ENCODE measurements around the gene IPO11. TPM values are rescaled to one million over a fixed set of nuclear protein-coding genes. Genes with fewer than 3 reads are reported as not detected.

IPO11 gene
- total and polyA plus RNA-seq, 10 donors = 7.8 to 42.2 (median 34.0) TPM

DNA sequence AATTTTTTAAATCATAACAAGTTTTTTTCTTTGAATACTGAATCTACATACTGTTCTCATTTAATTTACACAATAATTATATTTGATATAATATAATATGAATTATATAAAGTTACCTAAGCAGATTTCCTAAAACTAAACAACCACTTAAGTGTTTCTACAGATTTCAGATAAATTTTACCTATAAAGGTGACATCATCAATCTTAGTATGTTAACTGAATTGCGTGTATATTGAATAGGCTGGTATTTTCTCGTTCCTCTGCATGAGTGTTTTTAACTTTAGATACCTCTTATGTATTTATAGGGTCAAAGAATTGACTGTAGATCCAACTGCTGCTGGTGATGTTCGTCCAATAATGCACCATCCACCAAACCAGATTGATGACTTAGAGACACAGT lies 39.2 kb upstream of the IPO11 start:
- DNase-seq = no peak
- Histone ChIP-seq H3K27ac (no peak overlapping the region), H3K4me3 (no peak overlapping the region), H3K27me3 (replicated peaks in 1 of 7) (no peaks in the 10 kb centered on the region), H3K36me3 (peaks cover 0 to 97% (median 48%) of the 10 kb centered on the region in 6 donors), H3K9me3 (no peaks in the 10 kb centered on the region), H3K4me1 (no peaks in the 10 kb centered on the region)
- TF ChIP-seq POLR2AphosphoS5 (IDR thresholded peaks at IDR 0.05) (no peak), POLR2A (IDR thresholded peaks at IDR 0.05) (no peak)
- TF ChIP-seq, protein P1, sequence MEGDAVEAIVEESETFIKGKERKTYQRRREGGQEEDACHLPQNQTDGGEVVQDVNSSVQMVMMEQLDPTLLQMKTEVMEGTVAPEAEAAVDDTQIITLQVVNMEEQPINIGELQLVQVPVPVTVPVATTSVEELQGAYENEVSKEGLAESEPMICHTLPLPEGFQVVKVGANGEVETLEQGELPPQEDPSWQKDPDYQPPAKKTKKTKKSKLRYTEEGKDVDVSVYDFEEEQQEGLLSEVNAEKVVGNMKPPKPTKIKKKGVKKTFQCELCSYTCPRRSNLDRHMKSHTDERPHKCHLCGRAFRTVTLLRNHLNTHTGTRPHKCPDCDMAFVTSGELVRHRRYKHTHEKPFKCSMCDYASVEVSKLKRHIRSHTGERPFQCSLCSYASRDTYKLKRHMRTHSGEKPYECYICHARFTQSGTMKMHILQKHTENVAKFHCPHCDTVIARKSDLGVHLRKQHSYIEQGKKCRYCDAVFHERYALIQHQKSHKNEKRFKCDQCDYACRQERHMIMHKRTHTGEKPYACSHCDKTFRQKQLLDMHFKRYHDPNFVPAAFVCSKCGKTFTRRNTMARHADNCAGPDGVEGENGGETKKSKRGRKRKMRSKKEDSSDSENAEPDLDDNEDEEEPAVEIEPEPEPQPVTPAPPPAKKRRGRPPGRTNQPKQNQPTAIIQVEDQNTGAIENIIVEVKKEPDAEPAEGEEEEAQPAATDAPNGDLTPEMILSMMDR (IDR thresholded peaks at IDR 0.05 in 8 of 11, conservative IDR thresholded peaks at IDR 0.05 in 3 of 11) = no peak
- intact Hi-C loops (cut with DNase I; ENCODE audit: low total_unique reads) = no loop called here
- WGBS, 5 donors = 97 to 99% (median 98%) methylated on average over 3 of the region's 3 CpGs

DNA sequence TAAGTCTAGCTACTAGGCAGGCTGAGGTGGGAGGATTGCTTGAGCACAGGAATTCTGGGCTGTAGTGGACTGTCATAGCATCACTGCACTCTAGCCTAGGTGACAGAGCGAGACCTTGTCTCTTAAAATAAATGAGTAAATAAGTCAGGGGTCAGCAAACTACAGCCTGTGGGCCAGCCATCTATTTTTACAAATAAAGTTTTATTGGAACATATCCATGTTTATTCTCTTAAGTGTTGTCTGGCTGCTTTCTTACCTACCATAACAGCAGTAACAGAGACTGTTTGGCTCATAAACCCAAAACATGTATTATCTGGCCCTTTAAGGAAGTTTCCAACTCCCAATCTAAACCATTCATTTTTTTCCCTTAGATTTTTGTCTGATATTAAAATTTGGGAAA lies 38.5 kb upstream of the IPO11 start:
- H3K4me3 ChIP-seq = no peak overlapping the region
- intact Hi-C loops (cut with DNase I; ENCODE audit: low total_unique reads) = no loop called here
- TF ChIP-seq POLR2A (IDR thresholded peaks at IDR 0.05) = no peak
- TF ChIP-seq, protein P1 (IDR thresholded peaks at IDR 0.05 in 8 of 11, conservative IDR thresholded peaks at IDR 0.05 in 3 of 11) = no peak
- TF ChIP-seq POLR2AphosphoS5 (IDR thresholded peaks at IDR 0.05) = no peak
- no peaks in the 10 kb centered on the region for H3K9me3 ChIP-seq
- DNase-seq = no peak
- H3K27me3 ChIP-seq (replicated peaks in 1 of 7) = no peaks in the 10 kb centered on the region
- H3K4me1 ChIP-seq = no peaks in the 10 kb centered on the region
- no peak overlapping the region for H3K27ac ChIP-seq
- 87 to 100% (median 96%) methylated on average over 1 of the region's 1 CpG for WGBS, 5 donors
- H3K36me3 ChIP-seq = peaks cover 0 to 97% (median 55%) of the 10 kb centered on the region in 6 donors

DNA sequence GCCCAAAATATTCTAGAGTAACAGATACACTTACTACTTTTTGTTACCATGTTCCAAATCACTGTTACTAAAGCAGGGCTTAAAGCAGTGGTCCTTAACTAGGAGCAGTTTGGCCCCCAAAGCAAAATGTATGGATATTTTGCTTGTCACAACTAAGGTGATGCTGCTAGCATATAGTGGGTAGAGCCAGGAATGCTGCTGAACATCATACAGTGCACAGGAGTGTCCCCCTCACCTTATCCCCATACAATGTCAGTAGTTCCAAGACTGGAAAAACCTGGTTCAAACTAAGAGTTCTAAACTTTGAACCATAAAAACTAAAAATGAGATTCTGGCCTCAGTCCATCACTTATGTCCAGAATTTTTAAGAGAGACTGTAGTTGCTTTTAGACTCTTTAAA lies 36.9 kb upstream of the IPO11 start:
- TF ChIP-seq, protein P1 (IDR thresholded peaks at IDR 0.05 in 8 of 11, conservative IDR thresholded peaks at IDR 0.05 in 3 of 11) = no peak
- no peak for TF ChIP-seq POLR2AphosphoS5 (IDR thresholded peaks at IDR 0.05)
- TF ChIP-seq POLR2A (IDR thresholded peaks at IDR 0.05) = no peak
- H3K27me3 ChIP-seq (replicated peaks in 1 of 7) = no peaks in the 10 kb centered on the region
- no peak overlapping the region for H3K4me3 ChIP-seq
- H3K36me3 ChIP-seq = peaks cover 0 to 100% (median 67%) of the 10 kb centered on the region in 6 donors
- no peaks in the 10 kb centered on the region for H3K4me1 ChIP-seq
- DNase-seq = no peak
- no peaks in the 10 kb centered on the region for H3K9me3 ChIP-seq
- intact Hi-C loops (cut with DNase I; ENCODE audit: low total_unique reads) = no loop called here
- H3K27ac ChIP-seq = no peak overlapping the region

DNA sequence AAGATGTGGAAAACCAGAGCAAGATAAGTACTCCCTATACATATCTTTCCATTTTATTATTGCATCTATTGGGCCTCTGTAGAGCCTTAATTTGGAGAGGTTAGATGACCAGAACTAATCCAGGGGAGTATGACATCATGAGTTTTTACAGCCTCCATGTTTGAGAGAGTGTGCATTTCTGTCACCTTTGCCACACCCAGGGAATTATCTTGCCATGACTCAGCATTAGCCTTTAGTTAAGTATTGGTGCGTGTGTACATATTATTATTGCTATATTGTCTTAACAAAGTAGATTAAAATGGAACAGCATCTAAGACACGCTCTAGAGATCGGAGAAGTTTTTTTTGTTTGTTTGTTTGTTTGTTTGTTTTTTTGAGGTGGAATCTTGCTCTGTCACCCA lies 36.5 kb upstream of the IPO11 start:
- intact Hi-C loops (cut with DNase I; ENCODE audit: low total_unique reads) = no loop called here
- 93 to 99% (median 95%) methylated on average over 3 of the region's 3 CpGs for WGBS, 5 donors
- TF ChIP-seq, protein P1 (IDR thresholded peaks at IDR 0.05 in 8 of 11, conservative IDR thresholded peaks at IDR 0.05 in 3 of 11) = no peak
- TF ChIP-seq POLR2A (IDR thresholded peaks at IDR 0.05) (no peak), POLR2AphosphoS5 (IDR thresholded peaks at IDR 0.05) (no peak)

More for the DNA sequence above, 36.5 kb upstream of the IPO11 start:
- Histone ChIP-seq H3K27me3 (replicated peaks in 1 of 7) (no peaks in the 10 kb centered on the region), H3K9me3 (no peaks in the 10 kb centered on the region), H3K36me3 (peaks cover 0 to 100% (median 72%) of the 10 kb centered on the region in 6 donors), H3K4me1 (no peaks in the 10 kb centered on the region), H3K27ac (no peak overlapping the region), H3K4me3 (no peak overlapping the region)
- no peak for DNase-seq

Data from spleen (tissue), 11 donors.